Stimulated activated memory B cell treated with anti-CD40 and anti-IgM and Interleukin-4, amounts not matched to agents 10 μg/mL and 1 μg/mL and 100 μg/mL, for 72 hours (primary cell): ENCODE results near the gene AKAP9.
"Not testable (repeated sequence)": the region's sequence is repeated elsewhere in the genome, so short reads cannot be mapped to it uniquely, and the experiment has no call there.

ENCODE experiments used
- ATAC-seq: fragments of 150-1000 bp; cut with Tn5 transposase; 2 replicates; pipeline ENCODE4 v1.10.0; 2021
- H3K27ac Mint-ChIP-seq: one replicate; pipeline ENCODE4 v1.8.0; 2022; ENCODE audit warnings: mild to moderate bottlenecking, mixed read lengths
- H3K27me3 Mint-ChIP-seq: one replicate; pipeline ENCODE4 v1.8.0; 2022; ENCODE audit warnings: mixed read lengths
- H3K36me3 Mint-ChIP-seq: one replicate; pipeline ENCODE4 v1.8.0; 2022; ENCODE audit warnings: mixed read lengths
- H3K4me1 Mint-ChIP-seq: one replicate; pipeline ENCODE4 v1.8.0; 2022; ENCODE audit warnings: mixed read lengths
- H3K4me3 Mint-ChIP-seq: one replicate; pipeline ENCODE4 v1.8.0; 2022; ENCODE audit warnings: mild to moderate bottlenecking, moderate library complexity, mixed read lengths
- H3K9me3 Mint-ChIP-seq: one replicate; pipeline ENCODE4 v1.8.0; 2022; ENCODE audit warnings: mixed read lengths

The AKAP9 gene

GRCh38 chr7:92056286-92056685, 115.6 kb downstream of the AKAP9 start:
- H3K36me3 Mint-ChIP-seq: peaks cover 17% of the 10 kb centered on the region
- H3K27me3 Mint-ChIP-seq: no peaks in the 10 kb centered on the region
- H3K4me3 Mint-ChIP-seq: no peak overlapping the region
- ATAC-seq: no peak
- H3K27ac Mint-ChIP-seq: no peak overlapping the region
- H3K9me3 Mint-ChIP-seq: no peaks in the 10 kb centered on the region
- H3K4me1 Mint-ChIP-seq: peaks cover 7% of the 10 kb centered on the region

- no peaks in the 10 kb centered on the region for H3K9me3 Mint-ChIP-seq
- peaks cover 19% of the 10 kb centered on the region for H3K36me3 Mint-ChIP-seq
- H3K4me1 Mint-ChIP-seq: peaks cover 7% of the 10 kb centered on the region
- H3K27me3 Mint-ChIP-seq: no peaks in the 10 kb centered on the region
- no peak overlapping the region for H3K4me3 Mint-ChIP-seq
- ATAC-seq: no peak
- no peak overlapping the region for H3K27ac Mint-ChIP-seq
These were observed 116.7 kb downstream of the AKAP9 start for GRCh38 chr7:92057375-92057774.

DNA sequence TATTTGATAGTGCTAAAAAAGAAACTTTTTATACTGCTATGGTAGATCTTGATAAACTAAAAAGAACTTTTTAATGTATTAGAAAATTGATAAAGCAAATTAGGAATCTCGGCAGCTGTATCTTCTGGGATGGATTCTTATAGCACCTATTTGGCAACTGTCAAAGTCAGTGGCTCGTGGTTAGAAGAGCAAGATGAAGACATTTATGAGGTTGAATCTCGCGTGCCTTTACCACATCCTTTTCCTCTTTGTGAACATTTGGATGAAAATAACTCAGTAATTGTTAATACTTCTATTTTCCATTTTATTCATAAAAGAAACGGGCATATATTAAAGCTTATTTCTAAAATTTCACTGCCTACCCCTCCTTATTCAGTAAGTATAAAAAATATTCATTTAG, 117.4 kb downstream of the AKAP9 start:
- peaks cover 26% of the 10 kb centered on the region for H3K36me3 Mint-ChIP-seq
- no peak overlapping the region for H3K4me3 Mint-ChIP-seq
- ATAC-seq: no peak
- H3K4me1 Mint-ChIP-seq: peaks cover 7% of the 10 kb centered on the region
- H3K9me3 Mint-ChIP-seq: no peaks in the 10 kb centered on the region
- no peaks in the 10 kb centered on the region for H3K27me3 Mint-ChIP-seq
- no peak overlapping the region for H3K27ac Mint-ChIP-seq

DNA sequence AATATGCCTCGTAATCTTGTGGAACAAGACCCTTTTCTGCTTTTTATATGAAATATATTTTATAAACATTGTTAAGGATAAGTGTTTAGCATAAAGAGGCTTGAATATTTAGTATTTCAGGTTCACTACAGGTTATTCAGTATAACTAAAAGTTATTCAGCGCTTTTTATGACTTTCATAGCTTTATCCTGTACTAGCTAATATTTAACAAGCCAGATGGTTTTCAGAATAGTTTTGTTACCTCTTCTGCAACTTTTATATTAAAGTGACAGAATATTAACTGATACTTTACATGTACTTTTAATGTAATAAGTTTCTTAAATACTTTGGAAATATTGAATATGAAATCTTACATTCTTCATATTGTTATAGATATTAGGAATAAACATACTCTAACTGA, 118.2 kb downstream of the AKAP9 start:
- ATAC-seq: no peak
- no peak overlapping the region for H3K4me3 Mint-ChIP-seq
- H3K4me1 Mint-ChIP-seq: peaks cover 7% of the 10 kb centered on the region
- H3K9me3 Mint-ChIP-seq: no peaks in the 10 kb centered on the region
- H3K36me3 Mint-ChIP-seq: peaks cover 27% of the 10 kb centered on the region
- no peaks in the 10 kb centered on the region for H3K27me3 Mint-ChIP-seq
- no peak overlapping the region for H3K27ac Mint-ChIP-seq

DNA sequence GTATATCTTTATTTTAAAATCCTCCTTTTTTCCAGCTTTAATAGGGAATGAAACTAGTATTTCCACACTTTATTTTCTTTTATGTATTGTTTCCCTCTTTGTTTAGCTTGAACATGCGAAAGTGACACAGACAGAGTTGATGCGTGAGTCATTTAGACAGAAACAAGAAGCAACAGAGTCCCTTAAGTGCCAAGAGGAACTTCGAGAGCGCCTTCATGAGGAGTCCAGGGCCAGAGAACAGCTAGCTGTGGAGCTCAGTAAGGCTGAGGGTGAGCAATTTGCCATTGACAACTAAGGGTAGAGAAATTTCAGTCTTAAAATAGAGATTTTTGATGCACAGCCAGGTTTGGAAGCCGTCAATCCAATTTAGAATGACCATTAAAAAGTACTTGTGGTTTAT, 120.5 kb downstream of the AKAP9 start:
- H3K4me3 Mint-ChIP-seq: no peak overlapping the region
- peaks cover 7% of the 10 kb centered on the region for H3K4me1 Mint-ChIP-seq
- no peak for ATAC-seq
- peaks cover 27% of the 10 kb centered on the region for H3K36me3 Mint-ChIP-seq
- H3K9me3 Mint-ChIP-seq: no peaks in the 10 kb centered on the region
- no peak overlapping the region for H3K27ac Mint-ChIP-seq
- no peaks in the 10 kb centered on the region for H3K27me3 Mint-ChIP-seq

- Mint-ChIP-seq H3K36me3 (peaks cover 41% of the 10 kb centered on the region), H3K27ac (no peak overlapping the region), H3K4me1 (no peaks in the 10 kb centered on the region), H3K4me3 (no peak overlapping the region), H3K27me3 (no peaks in the 10 kb centered on the region), H3K9me3 (no peaks in the 10 kb centered on the region)
- no peak for ATAC-seq
These were observed 123.9 kb downstream of the AKAP9 start for GRCh38 chr7:92064438-92065029.

- H3K27ac Mint-ChIP-seq: no peak overlapping the region
- H3K36me3 Mint-ChIP-seq: peaks cover 68% of the 10 kb centered on the region
- no peaks in the 10 kb centered on the region for H3K27me3 Mint-ChIP-seq
- H3K9me3 Mint-ChIP-seq: no peaks in the 10 kb centered on the region
- H3K4me1 Mint-ChIP-seq: no peaks in the 10 kb centered on the region
- no peak for ATAC-seq
- H3K4me3 Mint-ChIP-seq: no peak overlapping the region
These were observed 130.4 kb downstream of the AKAP9 start for GRCh38 chr7:92071032-92071431.

DNA sequence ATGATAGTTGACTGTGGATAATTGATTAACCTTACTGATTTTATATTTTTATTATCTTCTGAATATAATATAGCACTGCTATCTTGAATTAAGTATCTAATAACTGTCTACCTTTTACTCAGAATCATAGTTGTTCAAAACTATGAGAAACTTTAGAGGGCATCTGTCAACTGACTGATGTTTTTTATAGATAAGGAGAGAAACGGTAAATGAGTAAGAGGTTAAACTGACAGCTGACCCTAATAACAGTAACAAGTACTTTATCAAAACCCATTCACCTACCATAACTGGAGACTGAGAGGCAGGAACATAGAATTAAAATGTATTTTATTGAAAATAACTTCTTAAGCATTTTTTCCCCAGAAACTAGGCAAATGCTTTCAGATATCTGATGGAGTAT, 131.5 kb downstream of the AKAP9 start:
- no peaks in the 10 kb centered on the region for H3K4me1 Mint-ChIP-seq
- no peak overlapping the region for H3K4me3 Mint-ChIP-seq
- ATAC-seq: no peak
- H3K27ac Mint-ChIP-seq: no peak overlapping the region
- H3K36me3 Mint-ChIP-seq: peaks cover 71% of the 10 kb centered on the region
- no peaks in the 10 kb centered on the region for H3K9me3 Mint-ChIP-seq
- H3K27me3 Mint-ChIP-seq: no peaks in the 10 kb centered on the region

DNA sequence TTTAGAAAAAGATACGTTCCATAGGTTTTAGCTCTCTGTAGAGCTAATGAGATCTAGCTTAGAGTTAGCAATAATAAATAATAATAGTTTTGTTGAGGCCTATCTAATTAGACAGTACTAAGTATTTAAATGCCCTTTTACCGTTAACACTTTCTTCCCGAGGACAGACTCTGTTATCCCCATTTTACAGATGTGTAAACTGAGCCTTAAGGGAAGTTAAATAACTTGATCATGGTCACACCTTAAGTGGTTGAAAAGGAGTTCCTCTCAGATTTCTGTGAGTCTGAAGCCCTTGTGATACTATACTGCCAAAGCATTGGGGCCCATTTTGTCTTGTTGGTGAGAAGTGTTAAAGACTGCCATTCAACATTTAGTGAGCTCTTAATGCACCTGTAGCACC, 132.0 kb downstream of the AKAP9 start:
- Mint-ChIP-seq H3K4me3 (no peak overlapping the region), H3K27me3 (no peaks in the 10 kb centered on the region), H3K4me1 (no peaks in the 10 kb centered on the region), H3K9me3 (no peaks in the 10 kb centered on the region), H3K27ac (no peak overlapping the region), H3K36me3 (peaks cover 70% of the 10 kb centered on the region)
- ATAC-seq: no peak

- Mint-ChIP-seq H3K9me3 (no peaks in the 10 kb centered on the region), H3K27ac (no peak overlapping the region), H3K27me3 (no peaks in the 10 kb centered on the region), H3K4me1 (no peaks in the 10 kb centered on the region), H3K4me3 (no peak overlapping the region), H3K36me3 (peaks cover 75% of the 10 kb centered on the region)
- no peak for ATAC-seq
These were observed 134.9 kb downstream of the AKAP9 start for GRCh38 chr7:92075455-92076158.

- Mint-ChIP-seq H3K9me3 (no peaks in the 10 kb centered on the region), H3K27ac (no peak overlapping the region), H3K4me1 (no peaks in the 10 kb centered on the region), H3K27me3 (no peaks in the 10 kb centered on the region), H3K4me3 (no peak overlapping the region), H3K36me3 (peaks cover 69% of the 10 kb centered on the region)
- no peak for ATAC-seq
These were observed 135.8 kb downstream of the AKAP9 start for GRCh38 chr7:92076509-92076908.

DNA sequence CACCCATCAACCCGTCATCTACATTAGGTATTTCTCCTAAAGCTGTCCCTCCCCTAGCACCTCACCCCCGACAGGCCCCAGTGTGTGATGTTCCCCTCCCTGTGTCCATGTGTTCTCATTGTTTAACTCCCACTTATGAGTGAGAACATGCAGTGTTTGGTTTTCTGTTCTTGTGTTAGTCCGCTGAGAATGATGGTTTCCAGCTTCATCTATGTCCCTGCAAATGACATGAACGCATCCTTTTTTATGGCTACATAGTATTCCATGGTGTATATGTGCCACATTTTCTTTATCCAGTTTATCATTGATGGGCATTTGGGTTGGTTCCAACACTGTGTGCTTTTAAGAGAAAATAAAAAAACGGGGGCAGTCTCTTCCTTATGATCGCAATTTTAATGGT, 143.3 kb downstream of the AKAP9 start:
- H3K36me3 Mint-ChIP-seq: peaks cover 73% of the 10 kb centered on the region
- not testable (repeated sequence) for ATAC-seq, H3K4me1 Mint-ChIP-seq, H3K27ac Mint-ChIP-seq, H3K4me3 Mint-ChIP-seq, H3K9me3 Mint-ChIP-seq, H3K27me3 Mint-ChIP-seq

GRCh38 chr7:92088266-92088665, 147.6 kb downstream of the AKAP9 start:
- no peak overlapping the region for H3K27ac Mint-ChIP-seq
- peaks cover 75% of the 10 kb centered on the region for H3K36me3 Mint-ChIP-seq
- no peaks in the 10 kb centered on the region for H3K9me3 Mint-ChIP-seq
- no peaks in the 10 kb centered on the region for H3K27me3 Mint-ChIP-seq
- H3K4me1 Mint-ChIP-seq: no peaks in the 10 kb centered on the region
- ATAC-seq: no peak
- no peak overlapping the region for H3K4me3 Mint-ChIP-seq

- Mint-ChIP-seq H3K9me3 (no peaks in the 10 kb centered on the region), H3K4me3 (no peak overlapping the region), H3K36me3 (peaks cover 62% of the 10 kb centered on the region), H3K27ac (no peak overlapping the region), H3K4me1 (no peaks in the 10 kb centered on the region), H3K27me3 (no peaks in the 10 kb centered on the region)
- ATAC-seq: no peak
These were observed 151.5 kb downstream of the AKAP9 start for GRCh38 chr7:92092210-92092609.

GRCh38 chr7:92095380-92095779, 154.7 kb downstream of the AKAP9 start:
- peaks cover 62% of the 10 kb centered on the region for H3K36me3 Mint-ChIP-seq
- no peak overlapping the region for H3K4me3 Mint-ChIP-seq
- H3K9me3 Mint-ChIP-seq: no peaks in the 10 kb centered on the region
- H3K27ac Mint-ChIP-seq: no peak overlapping the region
- no peak for ATAC-seq
- H3K4me1 Mint-ChIP-seq: no peaks in the 10 kb centered on the region
- no peaks in the 10 kb centered on the region for H3K27me3 Mint-ChIP-seq

DNA sequence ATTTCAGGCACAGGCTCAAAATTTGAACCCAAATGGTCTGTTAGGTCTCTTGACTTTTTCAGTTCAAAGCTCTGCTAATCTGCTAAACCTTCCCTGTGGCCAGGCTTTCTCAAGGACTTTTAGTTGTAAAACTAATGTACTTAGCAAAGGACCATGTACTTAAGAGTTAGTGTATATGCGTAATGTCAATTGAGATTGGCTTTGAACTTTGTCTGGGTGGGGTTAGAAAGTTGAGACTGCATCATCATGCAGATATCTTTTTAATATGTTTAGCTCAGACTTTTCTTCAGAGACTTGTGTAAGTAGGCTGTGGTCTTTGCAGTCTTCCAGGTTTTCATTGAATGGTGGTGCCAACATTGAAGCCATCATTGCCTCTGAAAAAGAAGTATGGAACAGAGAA, 159.9 kb downstream of the AKAP9 start:
- no peaks in the 10 kb centered on the region for H3K4me1 Mint-ChIP-seq
- H3K27me3 Mint-ChIP-seq: no peaks in the 10 kb centered on the region
- no peak overlapping the region for H3K27ac Mint-ChIP-seq
- H3K4me3 Mint-ChIP-seq: no peak overlapping the region
- no peaks in the 10 kb centered on the region for H3K9me3 Mint-ChIP-seq
- ATAC-seq: no peak
- peaks cover 53% of the 10 kb centered on the region for H3K36me3 Mint-ChIP-seq
